Measurements from ENCODE around the gene PLCZ1.

DNA sequence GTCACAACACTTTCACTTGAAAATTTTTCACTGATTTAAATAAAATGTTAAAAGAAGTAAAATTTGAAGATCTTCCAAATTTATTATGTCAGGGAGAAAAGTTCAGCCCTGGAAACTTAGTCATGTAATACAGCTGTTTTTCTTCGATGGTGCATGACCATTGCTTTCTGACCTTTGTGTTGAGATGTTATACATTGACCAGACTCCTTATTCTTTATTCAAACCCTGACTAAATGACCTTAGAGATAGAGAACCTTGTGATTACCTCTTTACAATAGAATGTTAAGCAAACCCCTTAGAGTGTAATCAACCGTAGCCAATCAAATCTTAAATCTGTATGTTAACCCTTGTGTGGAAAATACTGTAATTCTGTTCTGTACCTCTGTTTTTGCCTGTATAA is 34.5 kb downstream of the PLCZ1 start:
- TF ChIP-seq NR2C2 (IDR thresholded peaks at IDR 0.05; ENCODE audit: borderline replicate concordance, control insufficient read depth, insufficient read length, low read depth): no peak
- TF ChIP-seq, protein P1, sequence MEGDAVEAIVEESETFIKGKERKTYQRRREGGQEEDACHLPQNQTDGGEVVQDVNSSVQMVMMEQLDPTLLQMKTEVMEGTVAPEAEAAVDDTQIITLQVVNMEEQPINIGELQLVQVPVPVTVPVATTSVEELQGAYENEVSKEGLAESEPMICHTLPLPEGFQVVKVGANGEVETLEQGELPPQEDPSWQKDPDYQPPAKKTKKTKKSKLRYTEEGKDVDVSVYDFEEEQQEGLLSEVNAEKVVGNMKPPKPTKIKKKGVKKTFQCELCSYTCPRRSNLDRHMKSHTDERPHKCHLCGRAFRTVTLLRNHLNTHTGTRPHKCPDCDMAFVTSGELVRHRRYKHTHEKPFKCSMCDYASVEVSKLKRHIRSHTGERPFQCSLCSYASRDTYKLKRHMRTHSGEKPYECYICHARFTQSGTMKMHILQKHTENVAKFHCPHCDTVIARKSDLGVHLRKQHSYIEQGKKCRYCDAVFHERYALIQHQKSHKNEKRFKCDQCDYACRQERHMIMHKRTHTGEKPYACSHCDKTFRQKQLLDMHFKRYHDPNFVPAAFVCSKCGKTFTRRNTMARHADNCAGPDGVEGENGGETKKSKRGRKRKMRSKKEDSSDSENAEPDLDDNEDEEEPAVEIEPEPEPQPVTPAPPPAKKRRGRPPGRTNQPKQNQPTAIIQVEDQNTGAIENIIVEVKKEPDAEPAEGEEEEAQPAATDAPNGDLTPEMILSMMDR (IDR thresholded peaks at IDR 0.05 in 2 of 3, conservative IDR thresholded peaks at IDR 0.05 in 1 of 3; ENCODE audit: control insufficient read depth in 2 of 3, extremely low read depth in 1 of 3, insufficient read depth in 1 of 3, low read depth in 3 of 3, low read length in 3 of 3): no peak
- no peak for TF ChIP-seq LARP7 (IDR thresholded peaks at IDR 0.05)
- no peak for TF ChIP-seq ATF7 (IDR thresholded peaks at IDR 0.05; ENCODE audit: low read depth)
- TF ChIP-seq EGR1 (IDR thresholded peaks at IDR 0.05; ENCODE audit: borderline replicate concordance in 1 of 2, low read depth in 2 of 2, low read length in 2 of 2): no peak
- TF ChIP-seq POLR2A (IDR thresholded peaks at IDR 0.05; ENCODE audit: low read depth, low read length): no peak
- no peak for TF ChIP-seq SUZ12 (IDR thresholded peaks at IDR 0.05; ENCODE audit: unreplicated experiment)
- no peak for TF ChIP-seq EZH2 (IDR thresholded peaks at IDR 0.05; ENCODE audit: borderline replicate concordance, control insufficient read depth, low read depth, low read length)
- no peak for TF ChIP-seq RAD21 (IDR thresholded peaks at IDR 0.05; ENCODE audit: insufficient read depth, low read depth, low read length)
